Activated T-helper 1 cell treated with Interleukin-2 at 50 U/mL for 16 hours (primary cell): ENCODE data around the gene JKAMP.
"Not testable (repeated sequence)": the region's sequence is repeated elsewhere in the genome, so short reads cannot be mapped to it uniquely, and the experiment has no call there.

Experiments
- DNase-seq: peaks from one replicate; pipeline ENCODE4 v3.0.0-alpha.2; 2020; ENCODE audit warnings: low read depth

Gene JKAMP, protein sequence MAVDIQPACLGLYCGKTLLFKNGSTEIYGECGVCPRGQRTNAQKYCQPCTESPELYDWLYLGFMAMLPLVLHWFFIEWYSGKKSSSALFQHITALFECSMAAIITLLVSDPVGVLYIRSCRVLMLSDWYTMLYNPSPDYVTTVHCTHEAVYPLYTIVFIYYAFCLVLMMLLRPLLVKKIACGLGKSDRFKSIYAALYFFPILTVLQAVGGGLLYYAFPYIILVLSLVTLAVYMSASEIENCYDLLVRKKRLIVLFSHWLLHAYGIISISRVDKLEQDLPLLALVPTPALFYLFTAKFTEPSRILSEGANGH

DNA sequence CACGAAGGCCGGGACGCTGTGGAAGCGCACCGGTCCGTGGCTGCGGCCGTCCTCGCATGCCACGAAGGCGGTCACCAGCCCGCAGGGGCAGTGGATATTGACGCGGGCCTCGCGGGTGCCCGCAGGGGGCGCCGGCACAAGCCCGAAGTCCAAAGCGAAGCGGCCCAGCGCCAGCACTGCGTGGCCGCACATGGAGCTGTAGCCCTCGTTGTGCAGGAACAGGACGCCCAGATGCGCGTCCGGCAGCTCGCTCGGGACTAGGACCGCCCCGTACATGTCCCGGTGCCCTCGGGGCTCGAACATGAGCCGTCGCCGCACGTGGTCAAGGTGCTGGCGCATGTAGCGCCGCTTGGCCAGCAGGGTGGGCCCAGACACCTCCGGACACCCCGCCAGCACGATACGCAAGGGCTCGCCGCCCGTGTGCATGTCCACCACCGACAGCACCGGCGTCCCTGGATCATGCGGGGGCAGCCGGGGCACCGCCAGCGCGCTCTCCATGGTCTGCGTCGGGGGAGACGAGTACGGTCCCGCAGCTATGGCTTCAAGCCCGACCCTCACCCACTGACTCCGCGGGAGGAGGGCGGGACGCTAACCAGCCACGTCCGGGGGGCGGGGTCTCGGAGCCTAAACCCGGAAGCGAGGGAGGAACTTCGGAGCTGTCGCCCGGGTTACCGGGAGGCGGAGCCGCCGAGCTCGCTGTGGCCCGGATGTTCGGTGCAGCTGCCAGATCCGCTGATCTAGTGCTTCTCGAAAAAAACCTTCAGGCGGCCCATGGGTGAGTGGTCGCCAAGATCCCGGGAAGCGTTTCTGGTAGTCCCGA is at the start of gene JKAMP, which contains the start of gene L3HYPDH:
Gene JKAMP, plus strand, starts transcription at position 699 of the 820 bp plus-strand sequence. Its CDS starts 73 bp downstream, at position 772.
Gene L3HYPDH, minus strand, starts transcription at position 590 of the 820 bp plus-strand sequence. Its CDS starts 92 bp downstream, at position 498.
- DNase-seq = peak; percentile 95

GRCh38 chr14:59435101-59435500 is 49.2 kb upstream of the JKAMP start:
- DNase-seq = no peak

DNA sequence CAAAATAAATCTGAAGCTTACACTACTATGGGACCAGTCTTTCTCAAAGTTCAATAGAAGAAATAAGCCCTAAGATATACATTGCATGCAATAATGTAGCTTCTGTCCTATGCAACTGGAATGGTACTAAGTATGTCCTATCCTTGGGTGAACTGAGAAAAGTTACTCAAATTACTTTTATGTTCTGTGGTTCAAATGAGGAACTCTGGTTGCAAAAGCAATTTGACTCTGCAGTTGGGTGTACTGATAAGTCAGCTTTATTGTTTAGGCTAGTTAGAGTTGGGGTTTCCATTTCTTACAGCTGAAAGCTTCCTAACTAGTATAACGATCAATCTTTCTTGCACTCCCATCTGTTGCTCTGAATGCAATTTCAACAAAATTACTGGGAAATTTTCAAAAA is 48.3 kb upstream of the JKAMP start:
- DNase-seq = no peak

DNA sequence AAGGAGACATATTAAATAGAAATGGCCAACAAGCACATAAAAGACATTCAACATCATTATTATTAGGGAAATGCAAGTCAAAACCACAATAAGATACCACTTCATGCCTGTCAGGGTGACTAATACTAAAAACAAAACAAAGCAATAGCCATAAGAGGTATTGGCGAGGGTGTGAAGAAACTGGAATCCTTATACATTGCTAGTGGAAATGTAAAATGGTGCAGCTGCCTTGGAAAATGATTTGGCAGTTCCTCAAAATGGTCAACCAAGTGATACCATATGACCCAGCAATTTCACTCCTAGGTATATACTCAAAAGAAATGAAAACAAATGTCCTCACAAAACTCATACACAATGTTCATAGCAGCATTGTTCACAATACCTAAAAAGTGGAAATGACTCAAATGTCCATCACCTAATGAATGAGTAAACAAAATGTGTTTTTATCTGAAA is 46.1 kb upstream of the JKAMP start:
- no peak for DNase-seq

GRCh38 chr14:59439256-59439965 is 44.9 kb upstream of the JKAMP start:
- DNase-seq = no peak

DNA sequence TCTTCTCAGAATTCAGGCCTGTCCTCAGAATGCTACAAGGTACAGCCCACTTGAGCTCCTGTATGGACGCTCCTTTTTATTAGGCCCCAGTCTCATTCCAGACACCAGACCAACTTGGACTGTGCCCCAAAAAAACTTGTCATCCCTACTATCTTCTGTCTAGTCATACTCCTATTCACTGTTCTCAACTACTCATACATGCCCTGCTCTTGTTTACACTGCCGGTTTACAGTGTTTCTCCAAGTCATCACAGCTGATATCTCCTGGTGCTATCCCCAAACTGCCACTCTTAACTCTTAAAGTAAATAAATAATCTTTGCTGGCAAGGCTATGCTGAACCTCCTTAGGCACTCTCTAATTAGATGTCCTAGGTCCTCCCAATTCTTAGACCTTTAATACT is 35.6 kb upstream of the JKAMP start:
- not testable (repeated sequence) for DNase-seq

GRCh38 chr14:59450716-59451115 is 33.6 kb upstream of the JKAMP start:
- no peak for DNase-seq

DNA sequence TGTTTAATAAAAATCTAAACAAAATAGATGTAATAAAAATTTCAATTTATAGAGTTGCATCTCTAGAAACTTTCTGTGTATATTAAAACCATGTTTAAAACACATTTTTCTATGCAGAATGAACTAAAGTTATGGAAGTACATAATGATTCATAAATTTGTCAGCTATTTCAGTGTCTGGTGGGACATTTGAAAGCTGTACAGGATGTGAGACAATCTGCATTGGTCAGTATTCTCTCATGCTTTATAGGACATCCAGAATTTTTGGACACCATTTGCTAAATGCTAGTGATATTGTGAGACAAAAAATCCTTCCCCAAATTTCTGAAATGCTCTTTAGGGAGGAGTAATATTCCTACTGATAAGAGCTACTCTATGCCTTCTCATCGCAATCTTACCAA is 32.5 kb upstream of the JKAMP start:
- DNase-seq = no peak

GRCh38 chr14:59454139-59454538 is 30.2 kb upstream of the JKAMP start:
- DNase-seq = no peak

- no peak for DNase-seq
Observed at GRCh38 chr14:59455411-59455810, 28.9 kb upstream of the JKAMP start.

GRCh38 chr14:59458486-59458885 is 25.8 kb upstream of the JKAMP start:
- DNase-seq = no peak

- no peak for DNase-seq
Observed at GRCh38 chr14:59460378-59460777, 23.9 kb upstream of the JKAMP start.

- DNase-seq = no peak
Observed at GRCh38 chr14:59461891-59462290, 22.4 kb upstream of the JKAMP start.

DNA sequence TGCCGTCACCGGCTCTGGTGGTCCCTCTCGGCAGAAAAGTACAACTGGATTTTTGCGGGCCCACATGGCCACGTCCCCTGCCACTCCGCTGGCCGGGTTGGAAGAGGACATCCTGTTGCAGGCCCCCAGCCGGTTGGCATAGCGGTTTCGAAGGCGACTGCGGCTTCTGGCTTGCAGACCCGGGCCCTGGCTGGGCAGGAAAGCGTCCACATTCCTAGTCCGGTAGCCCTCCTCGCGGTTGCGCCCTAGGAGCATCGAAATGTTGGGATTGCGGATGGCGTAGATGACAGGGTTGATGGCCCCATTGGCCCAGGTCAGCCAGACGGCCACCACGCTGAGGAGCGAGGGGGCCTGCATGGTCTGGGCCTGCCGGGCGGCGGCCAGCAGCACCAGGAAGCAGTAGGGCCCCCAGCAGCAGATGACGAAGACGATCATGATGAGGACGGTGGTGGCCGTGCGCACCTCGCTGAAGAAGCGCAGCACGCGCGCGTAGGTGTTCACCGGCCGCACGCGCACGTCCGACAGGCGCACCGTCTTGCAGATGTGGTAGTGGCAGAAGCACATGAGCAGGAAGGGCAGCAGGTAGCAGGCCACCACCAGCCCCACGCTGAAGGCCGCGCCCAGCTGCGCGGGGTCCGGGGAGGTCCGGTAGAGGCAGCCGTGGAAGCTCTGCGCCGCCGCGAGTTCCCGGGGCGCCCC is 20.4 kb upstream of the JKAMP start:
- no peak for DNase-seq

- peak; percentile 38 for DNase-seq
Observed at GRCh38 chr14:59464486-59465315, 19.6 kb upstream of the JKAMP start.

DNA sequence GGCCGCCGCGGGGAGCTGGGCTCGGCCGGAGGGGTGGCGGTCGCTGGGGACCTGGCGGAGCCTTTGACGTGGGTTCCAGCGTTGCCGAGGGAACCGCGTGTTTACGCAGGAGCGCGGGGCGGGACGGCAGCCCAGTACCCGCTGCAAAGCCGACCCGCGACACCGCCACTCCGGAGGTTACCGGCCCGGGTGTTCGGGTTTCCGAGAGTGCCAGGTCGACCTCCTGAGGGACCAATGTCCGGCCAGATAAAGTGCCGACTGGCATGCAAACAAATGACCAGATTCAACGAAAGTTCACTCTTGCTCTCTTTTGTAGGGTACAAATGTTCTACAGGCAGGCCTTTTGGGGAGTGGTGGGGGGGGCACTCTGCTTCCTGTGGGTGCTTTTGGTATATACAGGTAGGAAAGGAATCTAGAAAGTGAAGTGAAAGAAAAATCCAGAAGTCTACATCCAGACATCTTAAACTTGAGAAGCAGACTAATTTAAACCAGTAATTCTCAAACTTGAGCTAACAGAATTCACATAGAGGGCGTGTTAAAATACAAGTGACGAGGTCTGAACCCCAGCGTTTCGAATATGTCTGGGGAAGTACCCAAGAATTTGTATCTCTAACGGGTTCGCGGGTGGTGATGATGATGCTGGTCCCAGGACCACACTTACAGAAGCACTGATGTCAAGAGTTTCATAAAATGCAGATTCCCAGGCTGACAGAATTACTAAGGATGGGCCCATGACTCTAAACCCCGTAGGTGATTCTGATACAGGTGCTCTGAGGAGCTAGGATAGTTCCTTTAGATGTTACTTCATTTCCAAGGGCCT is 18.8 kb upstream of the JKAMP start, which contains the start of gene GPR135:
Gene GPR135, minus strand, starts transcription at position 65 of the 820 bp plus-strand sequence. CDS start 154 bp downstream, outside the sequence.
- DNase-seq = no peak

DNA sequence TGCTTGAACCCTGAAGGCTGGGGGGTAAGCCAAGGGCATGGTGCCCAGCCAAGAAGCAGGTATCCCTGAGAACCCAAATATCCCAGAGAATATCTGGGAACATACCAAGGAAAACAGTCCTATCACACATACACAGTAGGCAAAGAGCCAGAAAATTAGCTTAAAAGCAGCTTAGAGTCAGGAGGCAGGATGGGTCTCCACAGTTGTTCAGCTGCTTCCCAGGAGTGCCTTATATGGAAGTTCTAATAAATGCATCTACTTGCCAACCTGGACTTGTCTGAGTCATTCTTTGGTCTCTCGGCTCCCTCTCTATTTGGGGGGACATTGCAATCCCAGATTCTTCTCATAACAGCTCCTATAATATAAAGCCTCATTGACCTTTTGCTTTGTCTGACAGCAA is 10.1 kb upstream of the JKAMP start:
- no peak for DNase-seq

- no peak for DNase-seq
Observed at GRCh38 chr14:59475709-59476108, 8.6 kb upstream of the JKAMP start.

- no peak for DNase-seq
Observed at GRCh38 chr14:59478540-59478939, 5.8 kb upstream of the JKAMP start.

DNA sequence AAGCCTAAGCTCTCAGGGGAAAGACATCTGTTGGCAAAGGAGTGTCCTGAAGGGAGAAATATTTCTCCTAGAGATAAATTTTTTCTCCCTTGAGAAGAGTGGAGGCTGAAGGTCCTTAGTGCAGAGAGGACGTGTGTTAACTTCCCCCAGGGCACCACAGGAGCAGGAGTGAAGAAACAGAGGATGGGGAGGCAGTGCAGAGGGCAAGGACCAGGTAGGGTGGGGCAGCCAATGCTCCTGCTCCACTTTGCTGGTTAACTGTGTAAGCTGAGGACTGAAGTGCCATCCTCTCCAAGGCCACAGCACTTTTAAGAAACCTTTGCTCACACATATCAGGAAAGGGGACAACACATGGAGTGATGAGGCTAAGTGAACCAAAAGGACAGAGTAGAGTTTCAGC is 4.2 kb upstream of the JKAMP start:
- no peak for DNase-seq
